Stimulated activated naive CD4-positive, alpha-beta T cell (primary cell): ENCODE results near the gene RALA.
"Not testable (repeated sequence)": the region's sequence is repeated elsewhere in the genome, so short reads cannot be mapped to it uniquely, and the experiment has no call there.

ENCODE experiments used
- DNase-seq, 6 experiments: peaks; one replicate each; lab custom pipeline; 2025; lab: John Stamatoyannopoulos, UW

Gene RALA

GRCh38 chr7:39727231-39728012 is 104.0 kb downstream of the RALA start:
- DNase-seq, result no peak

GRCh38 chr7:39732837-39733804 is 109.7 kb downstream of the RALA start:
- peak; percentile 84 to 95 (median 92) for DNase-seq

DNA sequence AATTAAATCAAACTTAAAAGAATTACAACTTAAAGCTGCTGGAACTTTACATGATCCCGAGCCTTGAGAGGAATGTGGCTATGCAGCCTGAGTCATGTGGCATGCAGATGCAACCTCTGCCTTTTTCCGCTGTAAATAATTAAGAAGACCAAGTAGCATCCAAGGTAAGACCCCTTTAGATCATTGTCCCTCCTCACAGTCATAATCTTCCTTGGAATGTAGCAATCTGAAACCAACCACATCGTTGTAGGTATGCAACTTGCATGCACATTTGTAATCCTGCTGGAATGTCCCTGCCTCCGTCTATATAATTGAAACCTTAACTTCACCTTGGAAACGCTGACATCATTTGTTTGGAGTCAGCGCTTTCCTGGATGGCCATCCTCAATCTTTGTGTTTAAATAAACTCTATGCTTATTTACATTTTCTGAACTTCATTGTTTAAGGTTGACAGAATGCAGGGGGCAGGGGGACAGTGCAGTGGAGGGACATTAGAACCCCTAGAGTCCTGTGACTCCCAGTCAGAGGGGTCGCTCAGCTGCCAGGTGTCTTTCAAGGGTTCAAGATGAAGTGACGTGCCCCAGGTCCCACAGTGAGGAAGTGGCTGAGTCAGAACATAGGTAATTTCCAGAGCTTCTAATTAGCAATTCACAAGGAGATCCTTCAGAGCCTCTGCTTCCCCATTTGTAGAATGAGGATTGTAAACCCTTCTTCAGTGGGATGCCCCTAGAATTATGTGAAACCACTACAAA is 110.7 kb downstream of the RALA start:
- DNase-seq, result no peak

DNA sequence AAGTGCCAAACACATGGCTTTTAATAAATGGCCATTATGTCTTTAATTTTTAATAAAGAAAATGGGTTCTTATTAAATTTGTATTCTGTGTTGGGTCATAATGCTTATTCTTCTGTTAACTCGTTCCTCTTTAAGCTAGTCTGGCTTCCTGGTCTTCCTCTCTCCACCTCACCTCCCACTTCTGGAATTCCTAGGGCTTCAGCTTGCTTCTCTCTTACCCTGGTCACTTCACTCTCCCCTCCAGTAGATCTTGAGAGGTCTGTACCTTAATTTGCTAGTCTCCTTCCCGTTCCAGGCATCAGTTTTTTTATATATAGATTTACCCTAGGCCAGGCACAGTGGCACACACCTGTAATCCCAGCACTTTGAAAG is 111.2 kb downstream of the RALA start:
- DNase-seq, result no peak

DNA sequence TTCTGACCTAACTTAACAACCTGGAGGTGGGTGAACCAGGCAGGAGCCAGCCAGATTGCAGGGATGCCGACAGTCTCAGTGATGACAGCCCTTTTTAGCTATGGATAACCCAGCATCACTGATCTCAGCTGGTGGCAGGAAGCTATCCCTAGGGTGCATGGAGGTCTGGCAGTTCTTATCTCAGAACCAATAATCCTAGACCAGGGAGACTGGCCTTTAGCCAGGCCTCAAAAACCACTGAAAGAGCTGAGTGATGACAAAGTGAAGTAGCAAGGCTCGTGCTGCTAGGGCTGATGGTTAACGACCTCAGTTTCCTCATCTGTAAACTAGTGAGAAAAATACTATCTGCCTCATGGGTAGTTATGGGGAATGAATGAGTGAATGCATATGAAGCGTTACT is 112.5 kb downstream of the RALA start:
- no peak for DNase-seq

DNA sequence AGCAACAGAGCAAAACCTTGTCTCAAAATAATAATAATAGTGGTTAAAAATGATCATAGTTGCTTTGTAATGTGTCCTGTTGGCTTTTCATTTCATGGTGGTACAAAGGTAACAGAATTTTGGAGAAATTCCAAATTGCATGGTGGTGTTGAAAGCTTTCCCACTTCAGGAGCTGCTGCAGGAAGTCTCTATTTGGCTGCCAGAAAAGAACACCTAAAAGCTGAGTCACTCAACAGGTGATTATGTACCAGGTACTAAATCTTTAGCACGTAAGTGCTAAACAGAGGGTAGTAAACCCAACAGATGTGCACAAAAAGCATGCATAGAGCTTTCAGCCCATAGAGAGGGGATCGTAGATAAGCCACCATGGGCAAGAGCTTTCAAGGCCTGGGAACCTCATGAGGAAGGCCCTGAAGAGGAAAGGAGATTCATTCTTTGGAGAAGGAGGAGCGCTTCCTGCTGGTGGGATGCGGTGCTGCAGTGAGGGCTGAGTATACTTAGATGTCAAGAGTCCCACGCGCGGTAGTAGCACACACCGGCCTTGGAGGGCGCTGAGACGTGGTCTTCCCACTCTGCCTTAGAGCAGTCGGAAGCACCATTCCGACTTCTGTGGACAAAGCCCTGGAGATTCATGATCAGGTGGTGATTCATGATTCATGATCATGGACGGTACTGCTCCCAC is 118.7 kb downstream of the RALA start:
- peak; percentile 7 to 58 (median 24) for DNase-seq

DNA sequence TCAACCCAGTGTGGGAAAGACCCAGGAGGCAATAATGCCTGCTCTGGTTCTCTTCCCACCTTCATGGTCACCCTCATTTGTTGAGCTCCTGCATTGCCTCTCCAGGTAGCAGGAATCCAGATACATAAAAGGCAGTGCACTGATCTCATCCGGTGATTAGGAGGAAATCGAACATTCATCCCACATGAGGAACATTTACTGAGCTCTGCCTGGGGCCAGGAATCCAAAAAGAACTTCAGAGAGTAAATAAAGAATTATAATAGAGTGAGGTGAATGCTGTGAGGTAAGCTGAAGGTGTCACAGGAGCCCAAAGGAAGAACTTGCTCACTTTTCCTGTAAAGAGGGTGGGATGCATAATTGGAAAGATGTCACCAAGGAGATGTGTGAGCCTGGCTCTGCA is 121.2 kb downstream of the RALA start:
- DNase-seq, result no peak

- DNase-seq, result no peak
Observed at GRCh38 chr7:39745320-39745719, 121.9 kb downstream of the RALA start.

- DNase-seq, result peak; percentile 9 to 49 (median 30)
Observed at GRCh38 chr7:39746103-39746819, 122.9 kb downstream of the RALA start.

- no peak for DNase-seq
Observed at GRCh38 chr7:39749177-39749576, 125.8 kb downstream of the RALA start.

GRCh38 chr7:39749717-39750116 is 126.3 kb downstream of the RALA start:
- no peak for DNase-seq

DNA sequence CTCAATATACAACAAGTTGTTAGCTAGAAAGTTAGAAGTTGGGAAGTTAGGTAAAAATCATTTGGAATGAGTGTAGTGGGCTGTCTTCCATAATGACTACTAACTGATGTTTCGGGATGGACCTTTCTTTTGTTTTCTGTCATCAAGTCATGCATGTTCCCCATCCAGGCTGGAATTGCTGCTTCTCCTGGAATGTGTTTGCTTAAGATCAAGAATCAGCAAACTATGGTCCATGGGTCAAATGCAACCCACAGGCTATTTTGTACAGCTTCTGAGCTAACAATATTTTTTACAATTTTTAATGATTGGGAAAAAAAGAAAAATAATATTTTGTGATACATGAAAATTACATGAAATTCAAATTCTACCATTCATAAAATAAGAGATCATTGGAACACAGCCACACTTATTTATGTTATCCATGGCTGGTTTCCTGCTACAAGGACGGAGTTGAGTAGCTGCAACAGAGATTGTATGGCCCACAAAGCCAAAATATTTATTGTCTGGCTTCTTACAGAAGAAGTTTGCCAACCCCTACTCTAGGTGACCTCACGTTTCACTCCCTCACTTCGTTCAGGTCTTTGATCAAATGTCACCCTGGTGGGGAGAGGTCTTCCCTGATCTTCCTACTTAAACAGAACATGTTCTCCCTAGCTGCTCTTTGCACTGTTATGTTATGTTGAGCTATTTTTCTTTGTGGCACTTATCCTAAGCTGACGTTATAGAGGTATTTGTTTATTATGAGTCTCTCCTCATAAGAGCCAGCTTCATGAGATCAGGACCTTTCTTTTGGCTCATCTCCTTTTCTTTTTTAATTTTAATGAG is 127.1 kb downstream of the RALA start:
- DNase-seq, result no peak

GRCh38 chr7:39753237-39753636 is 129.9 kb downstream of the RALA start:
- not testable (repeated sequence) for DNase-seq

- DNase-seq, result no peak
Observed at GRCh38 chr7:39753823-39754325, 130.5 kb downstream of the RALA start.

DNA sequence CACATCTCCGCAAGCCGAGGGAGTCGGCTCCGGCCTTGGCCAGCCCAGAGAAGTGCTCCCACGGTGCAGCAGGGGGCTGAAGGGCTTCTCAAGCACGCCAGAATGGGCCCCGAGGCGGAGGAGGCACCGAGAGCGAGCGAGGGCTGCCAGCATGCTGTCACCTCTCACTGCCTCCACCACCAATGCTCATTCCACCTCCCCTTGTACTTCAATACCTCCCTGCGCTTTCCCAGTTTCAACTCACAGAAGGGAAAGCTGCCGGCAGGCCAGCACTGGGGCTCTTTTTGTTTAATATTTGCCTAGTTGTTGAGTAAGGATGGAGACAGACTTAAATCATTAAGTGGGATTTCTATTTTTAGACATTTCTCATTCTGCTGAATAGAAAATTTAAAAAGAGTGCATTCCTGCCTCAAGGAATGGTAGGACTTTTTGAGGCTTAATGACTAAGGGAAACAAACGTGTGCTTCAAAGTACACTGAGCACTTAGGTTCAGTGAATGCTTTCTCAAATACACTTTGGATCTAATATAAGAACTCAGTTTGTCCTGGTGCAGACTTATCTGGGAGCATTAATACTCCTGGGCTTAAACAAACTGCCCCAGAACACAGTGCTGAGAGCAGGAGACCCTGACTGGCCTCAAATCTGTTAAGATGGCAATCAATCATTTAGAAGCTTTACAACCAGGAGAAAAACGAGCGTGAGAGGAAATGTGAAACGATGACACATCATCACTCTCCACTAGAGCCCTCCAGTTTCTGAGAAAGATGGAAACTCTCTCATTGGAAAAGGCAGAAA is 131.2 kb downstream of the RALA start:
- DNase-seq, result no peak

GRCh38 chr7:39757604-39758003 is 134.2 kb downstream of the RALA start:
- no peak for DNase-seq
